ENCODE measurements around the gene FAM209B. TPM values are rescaled to one million over a fixed set of nuclear protein-coding genes. Genes with fewer than 3 reads are reported as not detected.

FAM209B gene
- polyA plus RNA-seq, 3 donors: 0.66 to 1.6 (median 0.84) TPM

DNA sequence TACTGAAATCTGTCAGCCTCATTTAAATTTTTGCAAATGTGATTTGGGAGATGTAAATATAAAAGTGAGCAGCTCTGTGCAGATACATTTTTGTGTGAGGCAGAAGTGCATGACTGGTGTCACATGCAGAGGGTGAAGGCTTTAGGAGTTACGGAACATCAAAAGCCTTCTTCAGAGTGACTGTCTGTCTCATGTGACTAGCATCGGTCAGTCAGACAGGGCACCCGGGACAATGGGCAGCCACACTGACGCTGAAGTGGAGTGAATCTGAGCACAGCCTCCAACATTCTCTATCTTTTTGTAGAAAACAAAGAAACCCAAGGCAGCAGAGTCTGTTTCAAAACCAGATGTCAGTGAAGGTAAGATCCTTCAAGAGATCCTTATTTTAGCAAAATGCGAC, 16.4 kb upstream of the FAM209B start:
- no peaks in the 10 kb centered on the region for H3K79me2 ChIP-seq (ENCODE audit: insufficient read depth, low read length)
- H2AFZ ChIP-seq (ENCODE audit: insufficient read depth, low read depth, low read length, poor library complexity, severe bottlenecking): no peak overlapping the region
- no peak overlapping the region for H3K4me2 ChIP-seq (replicated peaks; ENCODE audit: extremely low read depth, low read length, poor library complexity, severe bottlenecking)
- intact Hi-C loops (cut with micrococcal nuclease): no loop called here
- TF ChIP-seq, protein P1, sequence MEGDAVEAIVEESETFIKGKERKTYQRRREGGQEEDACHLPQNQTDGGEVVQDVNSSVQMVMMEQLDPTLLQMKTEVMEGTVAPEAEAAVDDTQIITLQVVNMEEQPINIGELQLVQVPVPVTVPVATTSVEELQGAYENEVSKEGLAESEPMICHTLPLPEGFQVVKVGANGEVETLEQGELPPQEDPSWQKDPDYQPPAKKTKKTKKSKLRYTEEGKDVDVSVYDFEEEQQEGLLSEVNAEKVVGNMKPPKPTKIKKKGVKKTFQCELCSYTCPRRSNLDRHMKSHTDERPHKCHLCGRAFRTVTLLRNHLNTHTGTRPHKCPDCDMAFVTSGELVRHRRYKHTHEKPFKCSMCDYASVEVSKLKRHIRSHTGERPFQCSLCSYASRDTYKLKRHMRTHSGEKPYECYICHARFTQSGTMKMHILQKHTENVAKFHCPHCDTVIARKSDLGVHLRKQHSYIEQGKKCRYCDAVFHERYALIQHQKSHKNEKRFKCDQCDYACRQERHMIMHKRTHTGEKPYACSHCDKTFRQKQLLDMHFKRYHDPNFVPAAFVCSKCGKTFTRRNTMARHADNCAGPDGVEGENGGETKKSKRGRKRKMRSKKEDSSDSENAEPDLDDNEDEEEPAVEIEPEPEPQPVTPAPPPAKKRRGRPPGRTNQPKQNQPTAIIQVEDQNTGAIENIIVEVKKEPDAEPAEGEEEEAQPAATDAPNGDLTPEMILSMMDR (IDR thresholded peaks at IDR 0.05): no peak
- H3K36me3 ChIP-seq (replicated peaks in 1 of 2; ENCODE audit: control insufficient read depth in 1 of 2, insufficient read depth in 2 of 2, low read length in 2 of 2): peaks cover 85 to 99% of the 10 kb centered on the region in 2 donors
- Mint-ChIP-seq H3K4me3 (no peak overlapping the region), H3K36me3 (peaks cover 93 to 100% of the 10 kb centered on the region in 2 donors), H3K9me3 (peaks cover 34 to 40% (median 36%) of the 10 kb centered on the region in 7 donors), H3K4me1 (no peaks in the 10 kb centered on the region), H3K27ac (peak overlapping the region in 1 of 7 donors; percentile 73), H3K27me3 (ENCODE audit: low read depth in 3 of 3) (peaks cover 0 to 1% (median 0%) of the 10 kb centered on the region in 3 donors)
- H3K27me3 ChIP-seq (ENCODE audit: control insufficient read depth in 2 of 2, insufficient read depth in 2 of 2, low read length in 2 of 2): no peaks in the 10 kb centered on the region
- no peak overlapping the region for H3K27ac ChIP-seq (ENCODE audit: low read depth in 1 of 2, low read length in 2 of 2)
- peaks cover 35 to 36% of the 10 kb centered on the region in 2 donors for H3K9me3 ChIP-seq (replicated peaks in 1 of 2; ENCODE audit: control insufficient read depth in 1 of 2, insufficient read depth in 1 of 2, low read length in 2 of 2)
- H4K20me1 ChIP-seq (ENCODE audit: insufficient read depth, low read length): peaks cover 7% of the 10 kb centered on the region
- DNase-seq: no peak
- WGBS (ENCODE audit: insufficient coverage): 100% methylated on average over 5 of the region's 5 CpGs
- no peaks in the 10 kb centered on the region for H3K4me1 ChIP-seq (ENCODE audit: control insufficient read depth in 1 of 2, insufficient read depth in 2 of 2, low read length in 2 of 2)
- H3K4me3 ChIP-seq (replicated peaks in 1 of 3; ENCODE audit: low read depth in 2 of 3, low read length in 3 of 3): no peak overlapping the region
- H3K9ac ChIP-seq (ENCODE audit: insufficient read depth, low read length, poor library complexity, severe bottlenecking): no peak overlapping the region

DNA sequence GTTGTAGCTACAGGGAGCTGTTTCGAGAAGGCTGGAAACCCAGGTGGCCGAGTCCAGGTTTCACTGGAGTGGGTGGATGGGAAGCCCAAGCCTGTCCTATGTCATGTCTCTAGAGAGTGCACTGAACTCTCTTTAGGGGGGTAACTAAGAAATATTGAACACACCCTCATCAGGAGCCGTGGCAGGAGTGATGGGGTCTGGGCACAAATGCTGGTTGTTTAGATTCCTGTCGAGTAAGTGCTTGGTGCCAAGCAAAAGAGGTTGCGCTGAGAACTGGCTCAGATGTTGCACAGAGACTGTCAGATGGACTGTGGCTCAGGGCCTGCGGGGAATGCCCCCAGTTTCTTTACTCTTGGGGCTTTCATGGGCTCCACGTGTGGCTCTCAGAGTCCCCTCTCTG, 15.8 kb upstream of the FAM209B start:
- H3K27ac Mint-ChIP-seq: no peak overlapping the region
- Histone ChIP-seq H3K4me1 (ENCODE audit: control insufficient read depth in 1 of 2, insufficient read depth in 2 of 2, low read length in 2 of 2) (no peaks in the 10 kb centered on the region), H3K36me3 (replicated peaks in 1 of 2; ENCODE audit: control insufficient read depth in 1 of 2, insufficient read depth in 2 of 2, low read length in 2 of 2) (peaks cover 82 to 93% of the 10 kb centered on the region in 2 donors), H3K79me2 (ENCODE audit: insufficient read depth, low read length) (no peaks in the 10 kb centered on the region), H3K27ac (ENCODE audit: low read depth in 1 of 2, low read length in 2 of 2) (no peak overlapping the region), H3K4me3 (replicated peaks in 1 of 3; ENCODE audit: low read depth in 2 of 3, low read length in 3 of 3) (no peak overlapping the region), H3K4me2 (replicated peaks; ENCODE audit: extremely low read depth, low read length, poor library complexity, severe bottlenecking) (no peak overlapping the region), H3K27me3 (ENCODE audit: control insufficient read depth in 2 of 2, insufficient read depth in 2 of 2, low read length in 2 of 2) (no peaks in the 10 kb centered on the region), H2AFZ (ENCODE audit: insufficient read depth, low read depth, low read length, poor library complexity, severe bottlenecking) (no peak overlapping the region), H3K9ac (ENCODE audit: insufficient read depth, low read length, poor library complexity, severe bottlenecking) (no peak overlapping the region), H3K9me3 (replicated peaks in 1 of 2; ENCODE audit: control insufficient read depth in 1 of 2, insufficient read depth in 1 of 2, low read length in 2 of 2) (peaks cover 35 to 38% of the 10 kb centered on the region in 2 donors), H4K20me1 (ENCODE audit: insufficient read depth, low read length) (peaks cover 7% of the 10 kb centered on the region)
- H3K4me3 Mint-ChIP-seq: no peak overlapping the region
- 98% methylated on average over 4 of the region's 7 CpGs for WGBS (ENCODE audit: insufficient coverage)
- no peaks in the 10 kb centered on the region for H3K4me1 Mint-ChIP-seq
- intact Hi-C loops (cut with micrococcal nuclease): no loop called here
- TF ChIP-seq, protein P1 (IDR thresholded peaks at IDR 0.05): no peak
- H3K9me3 Mint-ChIP-seq: peaks cover 34 to 40% (median 39%) of the 10 kb centered on the region in 7 donors
- H3K36me3 Mint-ChIP-seq: peaks cover 91 to 96% of the 10 kb centered on the region in 2 donors
- no peak for DNase-seq
- H3K27me3 Mint-ChIP-seq (ENCODE audit: low read depth in 3 of 3): peaks cover 0 to 1% (median 0%) of the 10 kb centered on the region in 3 donors

Measured in CD14-positive monocyte (primary cell).